Fibroblast of the aortic adventitia (primary cell): ENCODE results near the gene NHLRC4. TPM values are rescaled to one million over a fixed set of nuclear protein-coding genes. Genes with fewer than 3 reads are reported as not detected.

Experiments used
- DNase-seq: peaks from one replicate; pipeline ENCODE4 v3.0.0-alpha.2; 2010; ENCODE audit warnings: low read depth
- H3K4me3 ChIP-seq: 2 replicates; pipeline ENCODE4 v1.5.1; 2011; ENCODE audit warnings: low read depth, mild to moderate bottlenecking, control low read depth, low read length, moderate library complexity
- total RNA-seq: library from RNA; depleted of rRNA; stranded (reverse); fragments of >200 nt; gene quantifications from 2 replicates; pipeline ENCODE4 v1.2.3, GENCODE V29; 2012; ENCODE audit warnings: low replicate concordance
- TF ChIP-seq, protein P1 (sequence below): IDR thresholded peaks from 2 replicates; pipeline ENCODE4 v1.5.1; 2011; ENCODE audit warnings: mild to moderate bottlenecking, low read length, control low read depth, inconsistent platforms; ENCODE audit not compliant: insufficient read depth

NHLRC4 gene
- total RNA-seq, 1 donor: 2.0 TPM

DNA sequence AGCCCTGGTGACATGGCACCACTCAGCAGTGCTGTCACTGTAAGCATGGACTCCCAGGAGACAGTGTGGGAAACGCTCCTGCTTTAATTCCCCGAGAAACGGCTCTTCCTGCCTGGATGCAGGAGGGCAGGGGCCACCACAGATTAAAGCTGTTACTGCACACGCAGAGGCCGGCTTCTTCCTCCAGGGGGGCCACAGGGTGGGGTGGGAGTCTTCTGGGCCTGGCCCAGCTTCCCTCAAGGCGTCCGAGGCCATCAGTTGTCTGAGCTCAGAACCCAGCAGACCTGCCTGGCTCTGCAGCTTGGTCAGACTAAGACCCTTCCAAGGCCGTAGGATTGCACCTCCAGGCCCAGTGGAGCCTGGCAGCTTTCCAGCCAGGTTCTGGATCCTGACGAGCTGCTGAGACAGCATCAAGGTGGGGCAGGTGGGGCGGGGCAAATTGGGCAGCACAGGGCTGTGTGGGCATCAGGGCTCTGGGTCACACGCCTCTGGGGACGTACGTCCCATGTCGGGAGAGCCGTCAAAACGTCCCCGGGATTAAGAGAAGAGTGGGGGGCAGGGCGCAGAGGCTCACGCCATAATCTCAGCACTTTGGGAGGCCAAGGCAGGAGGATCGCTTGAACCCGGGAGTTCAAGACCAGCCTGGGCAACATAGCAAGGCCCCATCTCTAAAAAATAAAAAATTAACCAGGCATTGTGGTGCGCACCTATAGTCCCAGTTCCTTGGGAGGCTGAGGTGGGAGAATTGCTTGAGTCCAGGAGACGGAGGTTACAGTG is 44.3 kb upstream of the NHLRC4 start:
- no peak overlapping the region for H3K4me3 ChIP-seq
- no peak for DNase-seq
- TF ChIP-seq, protein P1, sequence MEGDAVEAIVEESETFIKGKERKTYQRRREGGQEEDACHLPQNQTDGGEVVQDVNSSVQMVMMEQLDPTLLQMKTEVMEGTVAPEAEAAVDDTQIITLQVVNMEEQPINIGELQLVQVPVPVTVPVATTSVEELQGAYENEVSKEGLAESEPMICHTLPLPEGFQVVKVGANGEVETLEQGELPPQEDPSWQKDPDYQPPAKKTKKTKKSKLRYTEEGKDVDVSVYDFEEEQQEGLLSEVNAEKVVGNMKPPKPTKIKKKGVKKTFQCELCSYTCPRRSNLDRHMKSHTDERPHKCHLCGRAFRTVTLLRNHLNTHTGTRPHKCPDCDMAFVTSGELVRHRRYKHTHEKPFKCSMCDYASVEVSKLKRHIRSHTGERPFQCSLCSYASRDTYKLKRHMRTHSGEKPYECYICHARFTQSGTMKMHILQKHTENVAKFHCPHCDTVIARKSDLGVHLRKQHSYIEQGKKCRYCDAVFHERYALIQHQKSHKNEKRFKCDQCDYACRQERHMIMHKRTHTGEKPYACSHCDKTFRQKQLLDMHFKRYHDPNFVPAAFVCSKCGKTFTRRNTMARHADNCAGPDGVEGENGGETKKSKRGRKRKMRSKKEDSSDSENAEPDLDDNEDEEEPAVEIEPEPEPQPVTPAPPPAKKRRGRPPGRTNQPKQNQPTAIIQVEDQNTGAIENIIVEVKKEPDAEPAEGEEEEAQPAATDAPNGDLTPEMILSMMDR: no peak

DNA sequence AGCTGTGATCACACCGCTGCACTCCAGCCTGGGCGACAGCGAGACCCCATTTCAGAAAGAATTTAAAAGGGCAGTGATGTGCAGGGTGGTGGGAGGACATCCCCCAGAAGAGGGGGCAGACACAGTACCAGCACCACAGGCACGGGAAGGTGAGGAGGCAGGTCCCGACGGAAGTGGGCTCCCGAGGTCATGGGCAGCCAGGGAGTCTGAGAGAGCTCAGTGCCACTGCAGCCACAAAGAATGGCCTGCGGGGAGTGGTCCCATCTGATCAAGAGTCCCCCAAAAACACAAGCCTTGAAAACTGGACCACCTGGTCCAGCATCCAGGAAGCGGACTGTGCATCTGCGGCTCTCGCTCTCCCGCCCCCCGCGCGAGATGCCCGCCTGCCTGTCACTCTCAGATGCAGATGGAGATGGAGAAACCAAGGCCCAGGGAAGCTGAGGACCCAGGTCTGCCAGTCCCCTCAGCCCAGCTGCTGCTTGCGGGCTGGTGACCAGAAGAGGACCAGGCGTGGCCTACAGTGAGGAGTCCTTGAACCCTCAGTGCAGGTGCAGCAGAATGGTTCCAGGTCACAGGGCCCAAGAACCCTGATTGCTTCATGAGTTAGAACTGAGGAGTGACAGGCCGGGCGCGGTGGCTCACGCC is 43.6 kb upstream of the NHLRC4 start:
- no peak overlapping the region for H3K4me3 ChIP-seq
- TF ChIP-seq, protein P1: no peak
- DNase-seq: no peak

DNA sequence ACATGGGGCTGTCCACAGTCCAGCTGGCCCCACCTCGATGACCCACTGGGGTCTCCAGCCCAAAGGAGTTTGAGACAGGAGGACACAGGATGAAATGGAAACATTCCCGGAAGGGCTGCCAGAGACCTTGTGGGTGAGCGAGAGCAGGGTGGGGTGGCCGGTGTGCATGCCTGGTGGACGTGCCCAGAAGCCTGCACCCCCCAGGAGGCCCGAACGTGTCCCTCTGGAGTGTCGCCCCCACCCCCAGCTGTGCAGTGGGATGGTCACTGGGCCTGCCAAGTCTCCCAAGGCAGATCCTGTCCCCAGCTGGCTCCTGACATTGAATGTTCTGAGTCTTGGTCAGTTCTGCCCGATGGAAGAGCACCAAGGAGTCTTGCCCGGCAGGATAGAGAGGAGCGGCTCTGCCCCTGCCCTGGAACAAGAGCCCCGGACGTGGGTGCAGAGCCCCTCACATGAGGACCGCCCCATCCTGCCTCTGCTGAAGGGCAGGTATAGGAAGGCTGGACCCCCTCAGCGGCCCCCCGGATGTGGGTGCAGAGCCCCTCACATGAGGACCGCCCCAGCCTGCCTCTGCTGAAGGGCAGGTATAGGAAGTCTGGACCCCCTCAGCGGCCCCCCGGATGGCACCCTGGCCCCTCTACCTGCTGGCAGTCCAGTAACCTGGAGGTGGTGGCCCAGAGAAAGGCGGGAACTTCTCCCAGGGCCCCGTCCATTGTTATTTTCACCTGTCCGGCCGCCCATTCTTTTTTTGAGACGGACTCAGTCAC is 42.3 kb upstream of the NHLRC4 start:
- H3K4me3 ChIP-seq: no peak overlapping the region
- DNase-seq: no peak
- TF ChIP-seq, protein P1: no peak

DNA sequence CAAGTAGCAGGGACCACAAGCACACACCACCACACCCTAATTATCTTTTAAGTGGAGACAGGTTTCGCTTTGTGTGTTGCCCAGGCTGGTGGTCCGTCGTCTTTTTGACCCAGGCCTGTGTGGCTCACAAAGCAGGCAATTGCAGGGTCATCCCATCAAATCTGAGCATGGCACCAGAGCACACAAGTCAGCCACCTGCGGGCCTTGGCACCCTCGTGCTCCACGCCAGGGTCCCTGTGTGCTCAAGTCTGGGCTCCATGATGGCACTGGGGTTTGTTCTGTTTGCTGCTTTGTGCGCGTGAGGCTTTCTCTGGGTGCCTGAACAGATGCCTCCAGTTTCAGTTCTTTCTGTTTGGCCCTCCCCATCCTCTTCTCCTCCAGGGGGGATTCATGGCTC is 41.7 kb upstream of the NHLRC4 start:
- no peak for DNase-seq
- peak overlapping the region; percentile 13 for H3K4me3 ChIP-seq
- TF ChIP-seq, protein P1: no peak

DNA sequence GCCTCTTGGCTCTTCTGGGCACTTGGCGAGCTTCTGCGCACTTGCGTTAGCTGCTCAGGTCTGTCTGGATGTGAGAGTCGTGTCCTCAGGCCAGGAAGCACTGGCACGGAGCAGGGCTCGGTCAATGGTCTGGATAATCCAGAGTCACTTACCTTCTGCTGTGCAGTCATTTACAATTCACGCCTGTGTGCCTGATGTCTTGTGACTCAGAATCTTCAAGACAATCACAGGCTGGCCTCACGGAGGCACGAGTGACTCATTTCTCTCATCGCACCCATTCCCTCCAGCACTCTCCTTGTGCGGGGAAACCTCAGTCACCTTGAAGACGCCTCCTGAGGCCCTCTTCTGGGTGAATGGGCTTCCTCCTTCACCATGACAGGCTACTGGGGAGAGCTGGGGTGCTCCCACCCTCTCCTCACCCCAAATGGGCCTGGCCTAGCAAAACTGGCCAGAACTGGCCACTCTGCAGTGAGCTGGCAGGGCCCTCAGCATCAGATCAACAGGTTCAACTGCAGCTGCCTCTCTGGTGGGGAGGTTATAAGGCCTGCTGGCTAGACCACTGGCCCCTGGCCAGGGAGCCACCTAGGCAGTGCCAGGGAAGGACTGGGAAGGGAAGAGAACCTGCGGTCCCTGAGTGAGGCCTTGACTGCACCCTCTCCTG is 41.2 kb upstream of the NHLRC4 start:
- TF ChIP-seq, protein P1: no peak
- H3K4me3 ChIP-seq: peak overlapping the region; percentile 79
- peak; percentile 77 for DNase-seq

DNA sequence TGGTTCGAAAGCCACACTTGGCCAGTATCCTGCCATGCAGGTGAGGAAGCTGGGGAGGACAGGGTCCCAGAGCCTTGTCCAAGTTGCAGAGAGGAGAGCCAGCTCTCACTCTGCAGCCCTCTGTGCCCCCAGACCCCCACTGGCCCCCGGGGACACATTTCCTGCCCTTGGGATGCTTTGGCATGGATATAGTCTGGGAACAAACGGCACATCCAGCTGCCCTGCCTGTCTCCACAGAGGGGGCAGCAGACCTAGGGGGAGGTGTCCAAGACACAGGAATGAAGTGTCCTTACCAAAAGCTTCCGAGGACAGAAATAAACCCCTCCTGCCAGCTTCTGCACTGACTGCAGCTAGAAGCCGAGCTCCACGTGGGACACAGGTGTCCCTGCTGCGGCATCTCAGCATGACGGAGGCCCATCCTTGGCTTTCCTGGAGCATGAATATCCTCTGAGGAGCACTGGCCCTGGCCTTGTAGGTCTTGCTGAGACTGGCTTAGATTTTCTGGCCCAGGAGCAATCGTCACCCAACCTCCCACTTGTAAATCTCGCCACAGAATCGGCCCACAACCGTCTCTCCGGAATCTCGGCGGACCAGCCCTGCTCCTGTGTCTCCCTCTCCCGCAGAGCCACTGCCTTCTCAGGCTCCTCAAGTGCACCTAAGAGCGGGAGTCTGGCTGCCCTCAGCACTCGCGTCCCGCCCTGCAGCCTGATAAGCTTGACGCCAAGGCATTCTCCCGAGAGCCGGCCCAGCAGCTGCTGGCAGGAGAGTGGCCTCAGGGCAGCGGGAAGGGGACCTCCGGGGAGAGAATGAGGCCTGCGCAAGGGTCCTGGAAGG is 40.4 kb upstream of the NHLRC4 start:
- peak overlapping the region; percentile 79 for H3K4me3 ChIP-seq
- TF ChIP-seq, protein P1: no peak
- peak; percentile 61 for DNase-seq
